ENCODE measurements around the gene MACROD1.

MACROD1 gene

GRCh38 chr11:64072403-64072802, 93.5 kb downstream of the MACROD1 start:
- DNase-seq, result no peak

- no peak for DNase-seq
These were observed 94.1 kb downstream of the MACROD1 start for GRCh38 chr11:64071849-64072248.

GRCh38 chr11:64070314-64070681, 95.6 kb downstream of the MACROD1 start:
- DNase-seq, result no peak

GRCh38 chr11:64069401-64070313, 96.3 kb downstream of the MACROD1 start:
- DNase-seq, result no peak

- DNase-seq, result no peak
These were observed 97.1 kb downstream of the MACROD1 start for GRCh38 chr11:64068705-64069400.

GRCh38 chr11:64067230-64067993, 98.5 kb downstream of the MACROD1 start:
- DNase-seq, result no peak

GRCh38 chr11:64065712-64066111, 100.2 kb downstream of the MACROD1 start:
- no peak for DNase-seq

- no peak for DNase-seq
These were observed 100.8 kb downstream of the MACROD1 start for GRCh38 chr11:64065141-64065465.

GRCh38 chr11:64064374-64065140, 101.4 kb downstream of the MACROD1 start:
- no peak for DNase-seq

- DNase-seq, result no peak
These were observed 102.1 kb downstream of the MACROD1 start for GRCh38 chr11:64063777-64064176.

- no peak for DNase-seq
These were observed 103.5 kb downstream of the MACROD1 start for GRCh38 chr11:64062185-64063039.

GRCh38 chr11:64060861-64061444, 105.0 kb downstream of the MACROD1 start:
- DNase-seq, result peak; percentile 47

GRCh38 chr11:64060263-64060860, 105.6 kb downstream of the MACROD1 start:
- DNase-seq, result no peak

- DNase-seq, result no peak
These were observed 106.4 kb downstream of the MACROD1 start for GRCh38 chr11:64059339-64060140.

- DNase-seq, result no peak
These were observed 107.4 kb downstream of the MACROD1 start for GRCh38 chr11:64058494-64058893.

GRCh38 chr11:64057890-64058289, 108.0 kb downstream of the MACROD1 start:
- DNase-seq, result no peak

- no peak for DNase-seq
These were observed 109.1 kb downstream of the MACROD1 start for GRCh38 chr11:64056861-64057260.

GRCh38 chr11:64056213-64056785, 109.6 kb downstream of the MACROD1 start:
- no peak for DNase-seq

GRCh38 chr11:64055077-64055476, 110.8 kb downstream of the MACROD1 start:
- DNase-seq, result no peak
